B cell (primary cell): Measurements from ENCODE around the gene SORL1.

ENCODE experiments used
- EZH2 ChIP-seq: IDR thresholded peaks from 2 replicates; pipeline ENCODE4 v1.6.1; 2012; ENCODE audit warnings: borderline replicate concordance, low read depth, mild to moderate bottlenecking, moderate library complexity, low read length; ENCODE audit not compliant: insufficient read depth, poor library complexity, severe bottlenecking
- TF ChIP-seq, protein P1 (sequence below): fragments of 200-600 bp; IDR thresholded peaks from one replicate; pipeline ENCODE4 v1.8.0; 2022; ENCODE audit warnings: antibody characterized with exemption, mild to moderate bottlenecking

DNA sequence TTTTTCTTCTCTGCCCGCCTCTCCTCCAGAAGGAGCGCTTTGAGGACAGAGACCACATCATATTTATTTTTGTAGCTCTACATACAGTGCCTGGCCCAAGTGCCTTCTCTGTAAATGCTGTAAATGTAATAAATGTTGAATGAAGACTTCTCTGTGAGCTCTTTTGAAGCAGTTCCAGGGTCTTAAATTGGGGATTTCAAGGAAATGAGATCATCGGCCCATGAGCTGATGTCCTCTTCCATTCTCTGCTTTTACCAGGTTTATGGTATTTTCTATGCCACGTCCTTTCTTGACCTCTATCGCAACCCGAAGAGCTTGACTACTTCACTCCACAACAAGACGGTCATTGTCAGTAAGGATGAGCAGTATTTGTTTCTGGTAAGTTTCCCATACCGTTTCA lies 166.4 kb downstream of the SORL1 start:
- TF ChIP-seq EZH2, result no peak
- TF ChIP-seq, protein P1, sequence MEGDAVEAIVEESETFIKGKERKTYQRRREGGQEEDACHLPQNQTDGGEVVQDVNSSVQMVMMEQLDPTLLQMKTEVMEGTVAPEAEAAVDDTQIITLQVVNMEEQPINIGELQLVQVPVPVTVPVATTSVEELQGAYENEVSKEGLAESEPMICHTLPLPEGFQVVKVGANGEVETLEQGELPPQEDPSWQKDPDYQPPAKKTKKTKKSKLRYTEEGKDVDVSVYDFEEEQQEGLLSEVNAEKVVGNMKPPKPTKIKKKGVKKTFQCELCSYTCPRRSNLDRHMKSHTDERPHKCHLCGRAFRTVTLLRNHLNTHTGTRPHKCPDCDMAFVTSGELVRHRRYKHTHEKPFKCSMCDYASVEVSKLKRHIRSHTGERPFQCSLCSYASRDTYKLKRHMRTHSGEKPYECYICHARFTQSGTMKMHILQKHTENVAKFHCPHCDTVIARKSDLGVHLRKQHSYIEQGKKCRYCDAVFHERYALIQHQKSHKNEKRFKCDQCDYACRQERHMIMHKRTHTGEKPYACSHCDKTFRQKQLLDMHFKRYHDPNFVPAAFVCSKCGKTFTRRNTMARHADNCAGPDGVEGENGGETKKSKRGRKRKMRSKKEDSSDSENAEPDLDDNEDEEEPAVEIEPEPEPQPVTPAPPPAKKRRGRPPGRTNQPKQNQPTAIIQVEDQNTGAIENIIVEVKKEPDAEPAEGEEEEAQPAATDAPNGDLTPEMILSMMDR, result no peak
